IMR-90 (cell line): ENCODE measurements around the gene MAGI1. TPM values are rescaled to one million over a fixed set of nuclear protein-coding genes. Genes with fewer than 3 reads are reported as not detected.

Source experiments
- ATAC-seq: fragments of 200-7000 bp; cut with Tn5 transposase; 2 replicates; pipeline ENCODE4 v1.9.1; 2020; ENCODE audit warnings: low read depth, mild to moderate bottlenecking, moderate library complexity
- BruUV-seq: library from RNA; stranded (reverse); fragments of 400-500 nt; replicated peaks from 2 replicates; lab custom pipeline; 2021; lab: Mats Ljungman, UMichigan
- CTCF ChIA-PET: fragments of 300-600 bp; formaldehyde crosslinking; extraction: SDS; loops from one replicate; lab custom pipeline; 2021; ENCODE audit warnings: antibody characterized with exemption; lab: Yijun Ruan, JAX
- POLR2A ChIA-PET: fragments of 300-600 bp; sonication (Branson Sonifier 250); formaldehyde crosslinking; loops from one replicate; lab custom pipeline; 2022; ENCODE audit warnings: antibody characterized with exemption; ENCODE audit not compliant: unreplicated experiment; lab: Charles Lee
- DNase-seq: peaks from one replicate; pipeline ENCODE4 v3.0.0; 2013
- H2AFZ ChIP-seq: replicated peaks from 2 replicates; pipeline ENCODE3; 2013; ENCODE audit warnings: low read length, mild to moderate bottlenecking; ENCODE audit not compliant: poor library complexity
- H2AK5ac ChIP-seq: 2 replicates; pipeline ENCODE4 v1.6.1; 2013; ENCODE audit warnings: low read depth, low read length, inconsistent platforms
- H2AK9ac ChIP-seq: replicated peaks from 2 replicates; pipeline ENCODE3; 2013; ENCODE audit warnings: mild to moderate bottlenecking, low read depth, low read length, moderate library complexity; ENCODE audit not compliant: poor library complexity
- H2BK120ac ChIP-seq: 2 replicates; pipeline ENCODE4 v1.6.1; 2013; ENCODE audit warnings: low read depth, low read length, inconsistent platforms
- H2BK15ac ChIP-seq: 3 replicates; pipeline ENCODE4 v1.6.1; 2013; ENCODE audit warnings: low read depth, low read length, inconsistent platforms
- H2BK20ac ChIP-seq: 2 replicates; pipeline ENCODE4 v1.6.1; 2013; ENCODE audit warnings: low read depth, mild to moderate bottlenecking, inconsistent platforms, low read length, moderate library complexity
- H2BK5ac ChIP-seq: 2 replicates; pipeline ENCODE4 v1.6.1; 2013; ENCODE audit warnings: mild to moderate bottlenecking, low read depth, low read length, inconsistent platforms; ENCODE audit not compliant: poor library complexity, severe bottlenecking
- H3K14ac ChIP-seq: replicated peaks from 2 replicates; pipeline ENCODE4 v1.6.1; 2013; ENCODE audit warnings: low read depth, low read length, inconsistent platforms
- H3K18ac ChIP-seq: 2 replicates; pipeline ENCODE4 v1.6.1; 2013; ENCODE audit warnings: low read depth, low read length, control low read depth
- H3K23ac ChIP-seq: 2 replicates; pipeline ENCODE4 v1.6.1; 2013; ENCODE audit warnings: low read depth, low read length, inconsistent platforms
- H3K27ac ChIP-seq: 2 replicates; pipeline ENCODE4 v1.5.1; 2013; ENCODE audit warnings: mild to moderate bottlenecking, control low read depth, low read length; ENCODE audit not compliant: insufficient read depth
- H3K27me3 ChIP-seq: 2 replicates; pipeline ENCODE4 v1.6.1; 2013; ENCODE audit warnings: low read length; ENCODE audit not compliant: control insufficient read depth, insufficient read depth
- H3K36me3 ChIP-seq: 2 replicates; pipeline ENCODE4 v1.6.1; 2013; ENCODE audit warnings: low read length, mixed read lengths; ENCODE audit not compliant: control insufficient read depth, insufficient read depth
- H3K4ac ChIP-seq: 2 replicates; pipeline ENCODE4 v1.6.1; 2013; ENCODE audit warnings: low read depth, low read length, inconsistent platforms
- H3K4me1 ChIP-seq: 2 replicates; pipeline ENCODE4 v1.6.1; 2013; ENCODE audit warnings: low read length, mixed read lengths; ENCODE audit not compliant: control insufficient read depth, insufficient read depth
- H3K4me2 ChIP-seq: 2 replicates; pipeline ENCODE4 v1.6.1; 2013; ENCODE audit warnings: low read depth, mild to moderate bottlenecking, control low read depth, low read length, moderate library complexity
- H3K4me3 ChIP-seq: 2 replicates; pipeline ENCODE4 v1.5.1; 2013; ENCODE audit warnings: low read depth, mild to moderate bottlenecking, control low read depth, low read length, moderate library complexity; ENCODE audit not compliant: insufficient read depth
- H3K56ac ChIP-seq: 2 replicates; pipeline ENCODE4 v1.6.1; 2013; ENCODE audit warnings: low read length, inconsistent platforms; ENCODE audit not compliant: insufficient read depth; ENCODE audit errors: extremely low read depth
- H3K79me1 ChIP-seq, 2 experiments: 2 replicates each; pipeline ENCODE4 v1.6.1; 2013; ENCODE audit warnings: low read length in 2 of 2, inconsistent platforms in 1 of 2, low read depth in 1 of 2
- H3K9ac ChIP-seq: 2 replicates; pipeline ENCODE4 v1.6.1; 2013; ENCODE audit warnings: low read depth, low read length, control low read depth
- H3K9me1 ChIP-seq: 2 replicates; pipeline ENCODE4 v1.6.1; 2013; ENCODE audit warnings: low read length, inconsistent platforms; ENCODE audit not compliant: insufficient read depth
- H3K9me3 ChIP-seq: 2 replicates; pipeline ENCODE4 v1.6.1; 2013; ENCODE audit warnings: low read length; ENCODE audit not compliant: control insufficient read depth, insufficient read depth
- H4K20me1 ChIP-seq: 2 replicates; pipeline ENCODE4 v1.6.1; 2013; ENCODE audit warnings: low read length, inconsistent platforms; ENCODE audit not compliant: insufficient read depth
- H4K5ac ChIP-seq: 2 replicates; pipeline ENCODE4 v1.6.1; 2013; ENCODE audit warnings: mild to moderate bottlenecking, low read depth, low read length, control low read depth
- H4K8ac ChIP-seq, 2 experiments: 2 replicates each; pipeline ENCODE4 v1.6.1; 2013; ENCODE audit warnings: low read depth in 2 of 2, low read length in 2 of 2, control low read depth in 1 of 2, inconsistent platforms in 1 of 2
- H4K91ac ChIP-seq: 2 replicates; pipeline ENCODE4 v1.6.1; 2013; ENCODE audit warnings: low read depth, low read length, inconsistent platforms; ENCODE audit not compliant: insufficient read depth
- FOS ChIP-seq: fragments of 150-350 bp; IDR thresholded peaks from 2 replicates; pipeline ENCODE4 v1.6.1; 2016; ENCODE audit warnings: low read depth, low read length
- MAZ ChIP-seq: IDR thresholded peaks from 2 replicates; pipeline ENCODE4 v1.6.1; 2012; ENCODE audit warnings: low read depth, mild to moderate bottlenecking, low read length, improper control_type of control experiment, moderate library complexity, borderline replicate concordance
- SMC3 ChIP-seq: fragments of 150-350 bp; IDR thresholded peaks from 2 replicates; pipeline ENCODE4 v1.6.1; 2016; ENCODE audit warnings: low read depth, mild to moderate bottlenecking, antibody characterized with exemption, low read length, moderate library complexity
- WGBS, 2 experiments: methylation state at CpG; one replicate each; pipeline versions ENCODE4 v1.1.5 to v1.1.7; 2013; ENCODE audit warnings: missing lambda C conversion rate in 2 of 2; ENCODE audit not compliant: insufficient read length in 1 of 2; ENCODE audit errors: extremely low coverage in 2 of 2; 5-methylcytosine and 5-hydroxymethylcytosine counted together
- dilution Hi-C: fragments of 300-500 bp; cut with HindIII; formaldehyde crosslinking; loops from one replicate; pipeline ENCODE4 v1.14.3; 2018; ENCODE audit warnings: low sequenced_read_pairs; ENCODE audit not compliant: unreplicated experiment
- in situ Hi-C: fragments of 300-500 bp; cut with MboI; formaldehyde crosslinking; loops from 3 replicates; pipeline ENCODE4 v1.14.3; 2019; ENCODE audit warnings: low sequenced_read_pairs, inconsistent platforms, mixed read lengths
- intact Hi-C: fragments of 100-400 bp; cut with micrococcal nuclease; formaldehyde crosslinking; loops from 2 replicates; pipeline ENCODE4 v1.10.0; 2022
- polyA plus RNA-seq, 3 experiments: library from polyadenylated mRNA; depleted of rRNA; stranded (reverse); fragments of >200 nt; gene quantifications; 2 replicates each; pipeline ENCODE4 v1.2.3, GENCODE V29; 2012; ENCODE audit warnings: low replicate concordance in 1 of 3
- total RNA-seq: library from RNA; depleted of rRNA; stranded (reverse); fragments of >200 nt; gene quantifications from 2 replicates; pipeline ENCODE4 v1.2.3, GENCODE V29; 2012
- TF ChIP-seq, protein P1 (sequence below): fragments of 150-350 bp; IDR thresholded peaks from 2 replicates; pipeline ENCODE4 v1.6.1; 2017; ENCODE audit warnings: mild to moderate bottlenecking, antibody characterized with exemption, low read length, low read depth

The MAGI1 gene
- total and polyA plus RNA-seq, 2 of the 4 experiments (the other 2 are of a cell fraction), result 14.5 to 24.2 TPM

DNA sequence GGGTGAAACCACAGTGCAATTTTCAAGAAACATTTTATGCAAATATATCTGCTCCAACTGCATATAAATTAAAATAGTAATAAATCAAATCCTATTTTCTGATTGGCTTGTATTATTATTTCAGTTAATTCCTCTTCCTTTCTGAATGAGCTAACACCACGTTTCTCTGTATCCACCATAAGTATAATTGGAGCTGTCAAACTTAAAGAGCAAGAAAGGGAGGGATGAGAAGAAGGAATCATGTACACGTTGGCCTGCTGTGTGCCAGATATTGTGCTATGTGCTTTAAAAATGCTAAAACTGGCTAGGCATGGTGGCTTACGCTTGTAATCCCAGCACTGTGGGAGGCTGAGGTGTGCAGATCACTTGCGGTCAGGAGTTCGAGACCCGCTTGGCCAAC lies 180.0 kb downstream of the MAGI1 start:
- no TSS peak for BruUV-seq
- no peaks in the 10 kb centered on the region; the same call in 1 of the 2 replicates for H3K9me3 ChIP-seq
- H2BK20ac ChIP-seq, result no peak overlapping the region
- 100% methylated on average over 2 of the region's 6 CpGs; no CpG with 5 or more reads in 1 of the 2 experiments for WGBS, 2 experiments
- no peak overlapping the region for H2BK15ac ChIP-seq
- H2AK9ac ChIP-seq, result no peak overlapping the region
- no peak overlapping the region for H2AK5ac ChIP-seq
- H4K5ac ChIP-seq, result no peak overlapping the region
- H3K4me2 ChIP-seq, result no peak overlapping the region
- DNase-seq (no peak), ATAC-seq (no peak)
- H3K9ac ChIP-seq, result no peak overlapping the region
- TF ChIP-seq, protein P1, sequence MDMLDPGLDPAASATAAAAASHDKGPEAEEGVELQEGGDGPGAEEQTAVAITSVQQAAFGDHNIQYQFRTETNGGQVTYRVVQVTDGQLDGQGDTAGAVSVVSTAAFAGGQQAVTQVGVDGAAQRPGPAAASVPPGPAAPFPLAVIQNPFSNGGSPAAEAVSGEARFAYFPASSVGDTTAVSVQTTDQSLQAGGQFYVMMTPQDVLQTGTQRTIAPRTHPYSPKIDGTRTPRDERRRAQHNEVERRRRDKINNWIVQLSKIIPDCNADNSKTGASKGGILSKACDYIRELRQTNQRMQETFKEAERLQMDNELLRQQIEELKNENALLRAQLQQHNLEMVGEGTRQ, result no peak
- TF ChIP-seq MAZ, result no peak
- no peak for TF ChIP-seq SMC3
- no peak for TF ChIP-seq FOS
- ChIA-PET POLR2A (no interaction called here), CTCF (no interaction called here)
- no peak overlapping the region for H3K56ac ChIP-seq
- H3K27me3 ChIP-seq, result no peaks in the 10 kb centered on the region
- H3K23ac ChIP-seq, result no peak overlapping the region
- peaks cover 37 to 46% of the 10 kb centered on the region in 2 experiments; a peak in 3 of 4 replicates for H3K79me1 ChIP-seq
- intact Hi-C loops (no loop called here), dilution Hi-C loops (no loop called here), in situ Hi-C loops (no loop called here)
- H3K9me1 ChIP-seq, result peaks cover 4% of the 10 kb centered on the region; the same call in 1 of the 2 replicates
- H3K14ac ChIP-seq, result no peak overlapping the region
- peaks cover 6% of the 10 kb centered on the region for H3K4me1 ChIP-seq
- no peak overlapping the region for H3K18ac ChIP-seq
- H4K20me1 ChIP-seq, result peaks cover 14% of the 10 kb centered on the region; the same call in 1 of the 2 replicates
- H3K36me3 ChIP-seq, result no peaks in the 10 kb centered on the region
- H3K4me3 ChIP-seq, result no peak overlapping the region
- H3K27ac ChIP-seq, result no peak overlapping the region
- no peak overlapping the region for H2BK120ac ChIP-seq
- no peak overlapping the region for H2BK5ac ChIP-seq
- H4K8ac ChIP-seq, result no peak overlapping the region
- no peak overlapping the region for H3K4ac ChIP-seq
- no peak overlapping the region for H4K91ac ChIP-seq
- no peak overlapping the region for H2AFZ ChIP-seq
